ENCODE data around the gene OSBPL5.
"Not testable (repeated sequence)": the region's sequence is repeated elsewhere in the genome, so short reads cannot be mapped to it uniquely, and the experiment has no call there.

Gene OSBPL5

GRCh38 chr11:3080733-3081385, 84.3 kb downstream of the OSBPL5 start:
- DNase-seq (ENCODE audit: low read depth) = no peak

GRCh38 chr11:3080104-3080503, 85.0 kb downstream of the OSBPL5 start:
- no peak for DNase-seq (ENCODE audit: low read depth)

GRCh38 chr11:3077846-3078440, 87.2 kb downstream of the OSBPL5 start:
- DNase-seq (ENCODE audit: low read depth) = no peak

- DNase-seq (ENCODE audit: low read depth) = no peak
Observed at GRCh38 chr11:3077189-3077836, 87.8 kb downstream of the OSBPL5 start.

- no peak for DNase-seq (ENCODE audit: low read depth)
Observed at GRCh38 chr11:3074912-3075589, 90.1 kb downstream of the OSBPL5 start.

- DNase-seq (ENCODE audit: low read depth) = peak; percentile 77
Observed at GRCh38 chr11:3073029-3073435, 92.1 kb downstream of the OSBPL5 start.

- DNase-seq (ENCODE audit: low read depth) = no peak
Observed at GRCh38 chr11:3069425-3069824, 95.7 kb downstream of the OSBPL5 start.

- not testable (repeated sequence) for DNase-seq (ENCODE audit: low read depth)
Observed at GRCh38 chr11:3066308-3066707, 98.8 kb downstream of the OSBPL5 start.

- not testable (repeated sequence) for DNase-seq (ENCODE audit: low read depth)
Observed at GRCh38 chr11:3064709-3065108, 100.4 kb downstream of the OSBPL5 start.

GRCh38 chr11:3063876-3064275, 101.2 kb downstream of the OSBPL5 start:
- not testable (repeated sequence) for DNase-seq (ENCODE audit: low read depth)

- not testable (repeated sequence) for DNase-seq (ENCODE audit: low read depth)
Observed at GRCh38 chr11:3063432-3063831, 101.7 kb downstream of the OSBPL5 start.

GRCh38 chr11:3060436-3061025, 104.6 kb downstream of the OSBPL5 start:
- no peak for DNase-seq (ENCODE audit: low read depth)

- DNase-seq (ENCODE audit: low read depth) = peak; percentile 79
Observed at GRCh38 chr11:3058753-3059664, 106.1 kb downstream of the OSBPL5 start.

- DNase-seq (ENCODE audit: low read depth) = peak; percentile 92
Observed at GRCh38 chr11:3057069-3057963, 107.8 kb downstream of the OSBPL5 start, which contains the start of gene CARS1. Gene CARS1, minus strand, starts transcription at chr11:3057423. Its CDS starts 56 bp downstream, at chr11:3057367.

- no peak for DNase-seq (ENCODE audit: low read depth)
Observed at GRCh38 chr11:3056296-3057068, 108.6 kb downstream of the OSBPL5 start.

- DNase-seq (ENCODE audit: low read depth) = no peak
Observed at GRCh38 chr11:3055891-3056290, 109.2 kb downstream of the OSBPL5 start.

- DNase-seq (ENCODE audit: low read depth) = no peak
Observed at GRCh38 chr11:3052567-3052966, 112.5 kb downstream of the OSBPL5 start.

- DNase-seq (ENCODE audit: low read depth) = no peak
Observed at GRCh38 chr11:3052109-3052479, 113.0 kb downstream of the OSBPL5 start.

Measured in stromal cell of bone marrow (primary cell).